Endothelial cell of umbilical vein (primary cell): ENCODE results near the gene NUMBL. TPM values are rescaled to one million over a fixed set of nuclear protein-coding genes. Genes with fewer than 3 reads are reported as not detected.

Source experiments
- BruUV-seq: library from RNA; stranded (reverse); fragments of 400-500 nt; replicated peaks from 2 replicates; lab custom pipeline; 2021; lab: Mats Ljungman, UMichigan
- CTCF ChIA-PET: fragments of 300-600, 350-600 bp; sonication (Branson Sonifier 250); formaldehyde crosslinking; loops from one replicate; lab custom pipeline; 2021; ENCODE audit warnings: antibody characterized with exemption, inconsistent platforms; lab: Charles Lee
- POLR2A ChIA-PET: fragments of 300-600, 350-600 bp; sonication (Branson Sonifier 250); formaldehyde crosslinking; loops from one replicate; lab custom pipeline; 2021; ENCODE audit warnings: antibody characterized with exemption, inconsistent platforms; lab: Charles Lee
- DNase-seq: peaks from one replicate; pipeline ENCODE4 v3.0.0-alpha.2; 2011; ENCODE audit warnings: low read depth, low spot score
- FAIRE-seq: peaks from 2 replicates; lab custom pipeline; 2011; peaks lifted over from hg19 to GRCh38; lab: Jason Lieb, UNC
- H2AFZ ChIP-seq: 2 replicates; pipeline ENCODE4 v1.6.0; 2012; ENCODE audit warnings: low read depth, low read length, control low read depth, inconsistent platforms
- H3K27ac ChIP-seq: 2 replicates; pipeline ENCODE4 v1.5.1; 2011; ENCODE audit warnings: low read depth, mild to moderate bottlenecking, control low read depth, low read length, moderate library complexity; ENCODE audit not compliant: insufficient read depth
- H3K27me3 ChIP-seq, 2 experiments: 2 replicates each; pipeline versions ENCODE4 v1.6.0 to v1.6.1; 2011; ENCODE audit warnings: low read length in 2 of 2, mixed read lengths in 1 of 2; ENCODE audit not compliant: control insufficient read depth in 2 of 2, insufficient read depth in 2 of 2
- H3K36me3 ChIP-seq, 2 experiments: 2 replicates in 1 of 2; 3 replicates in 1 of 2; pipeline ENCODE4 v1.5.1; 2011; ENCODE audit warnings: low read length in 2 of 2, mild to moderate bottlenecking in 1 of 2, moderate library complexity in 1 of 2; ENCODE audit not compliant: control insufficient read depth in 2 of 2, insufficient read depth in 2 of 2; ENCODE audit errors: extremely low read depth in 1 of 2
- H3K4me1 ChIP-seq: 3 replicates; pipeline ENCODE4 v1.5.1; 2011; ENCODE audit warnings: mild to moderate bottlenecking, low read length; ENCODE audit not compliant: control insufficient read depth, insufficient read depth; ENCODE audit errors: extremely low read depth
- H3K4me2 ChIP-seq: 2 replicates; pipeline ENCODE4 v1.6.1; 2011; ENCODE audit warnings: low read length, control low read depth, mixed read lengths; ENCODE audit not compliant: insufficient read depth
- H3K4me3 ChIP-seq, 3 experiments: fragments of 200-600 bp in 1 of 3; sonication (generic), shearing (Covaris generic) in 1 of 3; replicated peaks in 1 of 3; 2 replicates each; pipeline ENCODE4 v1.5.1; 2011 to 2016; ENCODE audit warnings: control low read depth in 3 of 3, low read length in 3 of 3, mild to moderate bottlenecking in 2 of 3, inconsistent platforms in 1 of 3, low read depth in 1 of 3, moderate library complexity in 1 of 3; ENCODE audit not compliant: insufficient read depth in 1 of 3
- H3K79me2 ChIP-seq: 2 replicates; pipeline ENCODE4 v1.6.0; 2012; ENCODE audit warnings: low read length, inconsistent platforms; ENCODE audit not compliant: control insufficient read depth, insufficient read depth
- H3K9ac ChIP-seq: replicated peaks from 2 replicates; pipeline ENCODE3; 2011; ENCODE audit warnings: low read length, control low read depth; ENCODE audit not compliant: insufficient read depth; ENCODE audit errors: extremely low read depth
- H3K9me1 ChIP-seq: replicated peaks from 3 replicates; pipeline ENCODE4 v1.6.0; 2011; ENCODE audit warnings: mild to moderate bottlenecking, low read length; ENCODE audit not compliant: control insufficient read depth, insufficient read depth; ENCODE audit errors: extremely low read depth
- H3K9me3 ChIP-seq: replicated peaks from 2 replicates; pipeline ENCODE4 v1.5.1; 2012; ENCODE audit warnings: low read length, inconsistent platforms; ENCODE audit not compliant: control insufficient read depth, insufficient read depth
- H4K20me1 ChIP-seq: replicated peaks from 2 replicates; pipeline ENCODE3; 2011; ENCODE audit warnings: mild to moderate bottlenecking, low read length; ENCODE audit not compliant: control insufficient read depth, insufficient read depth; ENCODE audit errors: extremely low read depth
- EZH2 ChIP-seq: IDR thresholded peaks from 2 replicates; pipeline ENCODE4 v1.6.1; 2012; ENCODE audit warnings: borderline replicate concordance, low read depth, mild to moderate bottlenecking, moderate library complexity, low read length, inconsistent platforms; ENCODE audit not compliant: severe bottlenecking
- FOS ChIP-seq: IDR thresholded peaks from 2 replicates; pipeline ENCODE4 v1.6.1; 2011; ENCODE audit warnings: mild to moderate bottlenecking, low read length, moderate library complexity, borderline replicate concordance; ENCODE audit not compliant: insufficient read depth
- GATA2 ChIP-seq: IDR thresholded peaks from 2 replicates; pipeline ENCODE4 v1.7.0; 2011; ENCODE audit warnings: low read depth, mild to moderate bottlenecking, moderate library complexity, mixed read lengths, low read length; ENCODE audit not compliant: insufficient read length, insufficient read depth
- JUN ChIP-seq: IDR thresholded peaks from 2 replicates; pipeline ENCODE4 v1.6.1; 2011; ENCODE audit warnings: borderline replicate concordance, low read depth; ENCODE audit not compliant: insufficient read length, insufficient read depth
- MYC ChIP-seq: IDR thresholded peaks from one replicate; pipeline ENCODE4 v1.6.1; 2011; ENCODE audit warnings: mild to moderate bottlenecking, low read depth, low read length
- POLR2A ChIP-seq: IDR thresholded peaks from 2 replicates; pipeline ENCODE4 v1.6.1; 2012; ENCODE audit warnings: low read depth, mild to moderate bottlenecking, control low read depth, low read length
- POLR2AphosphoS5 ChIP-seq: IDR thresholded peaks from 2 replicates; pipeline ENCODE4 v1.6.1; 2012; ENCODE audit warnings: low read depth, mild to moderate bottlenecking, control low read depth, low read length, moderate library complexity; ENCODE audit not compliant: insufficient read depth
- dilution Hi-C: fragments of 300-500 bp; cut with MboI; formaldehyde crosslinking; loops from one replicate; pipeline ENCODE4 v1.15.0; 2019; ENCODE audit warnings: low sequenced_read_pairs; ENCODE audit not compliant: extremely low pct_ligation_motif_present
- intact Hi-C: fragments of 100-400 bp; cut with micrococcal nuclease; formaldehyde crosslinking; loops from one replicate; pipeline ENCODE4 v1.10.0; 2022
- polyA plus RNA-seq, 4 experiments: library from polyadenylated mRNA; depleted of rRNA in 3 of 4; stranded (reverse) in 3 of 4; unstranded in 1 of 4; fragments of >200 nt; gene quantifications; 2 replicates each; pipeline versions ENCODE4 v1.2.1 to v1.2.3, GENCODE V29; 2011 to 2012; ENCODE audit warnings: missing spikeins in 1 of 4
- total RNA-seq: library from RNA; stranded (reverse); gene quantifications from 2 replicates; pipeline ENCODE4 v1.2.3, GENCODE V29; 2021
- TF ChIP-seq, protein P1 (sequence below): IDR thresholded peaks from 2 replicates; pipeline ENCODE4 v1.6.1; 2011; ENCODE audit not compliant: insufficient read depth, insufficient read length
- TF ChIP-seq, protein P2 (sequence below), 2 donors: IDR thresholded peaks; 1 replicate in 1 of 2; 2 replicates in 1 of 2; pipeline ENCODE4 v1.5.1; 2011; ENCODE audit warnings: low read length in 2 of 2, mild to moderate bottlenecking in 2 of 2, moderate library complexity in 2 of 2, control low read depth in 1 of 2, inconsistent platforms in 1 of 2, low read depth in 1 of 2; ENCODE audit not compliant: insufficient read depth in 1 of 2; ENCODE audit errors: extremely low read depth in 1 of 2

Gene NUMBL
- total and polyA plus RNA-seq, 2 donors (not counting 3 experiments of a cell fraction or from before 2014, with no cell fraction given): 21.5 to 46.7 TPM

- H3K4me2 ChIP-seq: no peak overlapping the region
- CTCF ChIA-PET: interaction anchor here (1.0 kb wide), 1 partner anchor 25 kb away, joined by 3 read pairs; no protein-coding TSS in a partner anchor
- H3K9me1 ChIP-seq: no peaks in the 10 kb centered on the region
- TF ChIP-seq FOS: no peak
- FAIRE-seq: no peak
- no peak overlapping the region for H3K27ac ChIP-seq
- no peaks in the 10 kb centered on the region for H4K20me1 ChIP-seq
- no peak overlapping the region for H2AFZ ChIP-seq
- no peaks in the 10 kb centered on the region for H3K36me3 ChIP-seq
- no peaks in the 10 kb centered on the region for H3K79me2 ChIP-seq
- H3K9ac ChIP-seq: no peak overlapping the region
- no TSS peak for BruUV-seq
- no peaks in the 10 kb centered on the region for H3K27me3 ChIP-seq
- intact Hi-C loops: no loop called here
- no peak for DNase-seq
- no peaks in the 10 kb centered on the region for H3K9me3 ChIP-seq
- peaks cover 3% of the 10 kb centered on the region for H3K4me1 ChIP-seq
- POLR2A ChIA-PET: interaction anchor here (0.7 kb wide), 1 partner anchor 352 kb away, joined by 11 read pairs; no protein-coding TSS in a partner anchor
- dilution Hi-C loops: no loop called here
- no peak overlapping the region for H3K4me3 ChIP-seq
Measured at GRCh38 chr19:40659566-40659965, 30.9 kb downstream of the NUMBL start.

DNA sequence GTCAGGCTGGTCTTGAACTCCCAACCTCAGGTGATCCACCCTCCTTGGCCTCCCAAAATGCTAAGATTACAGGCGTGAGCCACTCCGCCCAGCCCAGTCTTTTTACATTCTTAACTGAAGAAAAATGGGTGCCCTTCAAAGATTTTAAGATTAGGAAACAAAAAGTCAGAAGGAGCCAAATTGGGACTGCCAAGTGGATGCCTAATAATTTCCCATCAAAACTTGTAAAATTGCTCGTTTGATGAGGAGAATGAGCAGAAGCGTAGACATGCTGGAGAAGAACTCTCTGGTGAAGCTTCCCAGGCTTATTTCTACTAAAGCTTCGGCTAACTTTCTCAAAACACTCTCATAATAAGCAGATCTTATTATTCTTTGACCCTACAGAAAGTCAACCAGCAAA is 31.3 kb downstream of the NUMBL start:
- H3K9me3 ChIP-seq: no peaks in the 10 kb centered on the region
- no peak overlapping the region for H3K4me2 ChIP-seq
- intact Hi-C loops (no loop called here), dilution Hi-C loops (no loop called here)
- ChIA-PET CTCF (interaction anchor here (1.0 kb wide), 1 partner anchor 25 kb away, joined by 3 read pairs; no protein-coding TSS in a partner anchor), POLR2A (no interaction called here)
- FAIRE-seq (no peak), DNase-seq (no peak)
- TF ChIP-seq FOS: no peak
- no peak for TF ChIP-seq JUN
- no peak for TF ChIP-seq MYC
- TF ChIP-seq GATA2: no peak
- TF ChIP-seq POLR2A: no peak
- TF ChIP-seq, protein P1, sequence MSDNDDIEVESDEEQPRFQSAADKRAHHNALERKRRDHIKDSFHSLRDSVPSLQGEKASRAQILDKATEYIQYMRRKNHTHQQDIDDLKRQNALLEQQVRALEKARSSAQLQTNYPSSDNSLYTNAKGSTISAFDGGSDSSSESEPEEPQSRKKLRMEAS: no peak
- TF ChIP-seq POLR2AphosphoS5: no peak
- no peak for TF ChIP-seq EZH2
- TF ChIP-seq, protein P2, sequence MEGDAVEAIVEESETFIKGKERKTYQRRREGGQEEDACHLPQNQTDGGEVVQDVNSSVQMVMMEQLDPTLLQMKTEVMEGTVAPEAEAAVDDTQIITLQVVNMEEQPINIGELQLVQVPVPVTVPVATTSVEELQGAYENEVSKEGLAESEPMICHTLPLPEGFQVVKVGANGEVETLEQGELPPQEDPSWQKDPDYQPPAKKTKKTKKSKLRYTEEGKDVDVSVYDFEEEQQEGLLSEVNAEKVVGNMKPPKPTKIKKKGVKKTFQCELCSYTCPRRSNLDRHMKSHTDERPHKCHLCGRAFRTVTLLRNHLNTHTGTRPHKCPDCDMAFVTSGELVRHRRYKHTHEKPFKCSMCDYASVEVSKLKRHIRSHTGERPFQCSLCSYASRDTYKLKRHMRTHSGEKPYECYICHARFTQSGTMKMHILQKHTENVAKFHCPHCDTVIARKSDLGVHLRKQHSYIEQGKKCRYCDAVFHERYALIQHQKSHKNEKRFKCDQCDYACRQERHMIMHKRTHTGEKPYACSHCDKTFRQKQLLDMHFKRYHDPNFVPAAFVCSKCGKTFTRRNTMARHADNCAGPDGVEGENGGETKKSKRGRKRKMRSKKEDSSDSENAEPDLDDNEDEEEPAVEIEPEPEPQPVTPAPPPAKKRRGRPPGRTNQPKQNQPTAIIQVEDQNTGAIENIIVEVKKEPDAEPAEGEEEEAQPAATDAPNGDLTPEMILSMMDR (IDR thresholded peaks at IDR 0.05; ENCODE audit: extremely low read depth in 1 of 2, insufficient read depth in 1 of 2, low read depth in 1 of 2, low read length in 2 of 2): no peak
- no peaks in the 10 kb centered on the region for H4K20me1 ChIP-seq
- H3K27ac ChIP-seq: no peak overlapping the region
- H3K4me1 ChIP-seq: peaks cover 3% of the 10 kb centered on the region
- no peaks in the 10 kb centered on the region for H3K9me1 ChIP-seq
- H3K9ac ChIP-seq: no peak overlapping the region
- no peaks in the 10 kb centered on the region for H3K27me3 ChIP-seq
- H3K79me2 ChIP-seq: no peaks in the 10 kb centered on the region
- H2AFZ ChIP-seq: no peak overlapping the region
- H3K36me3 ChIP-seq: no peaks in the 10 kb centered on the region
- no TSS peak for BruUV-seq
- H3K4me3 ChIP-seq: no peak overlapping the region
